ENCODE results near the gene PLEKHN1.

DNA sequence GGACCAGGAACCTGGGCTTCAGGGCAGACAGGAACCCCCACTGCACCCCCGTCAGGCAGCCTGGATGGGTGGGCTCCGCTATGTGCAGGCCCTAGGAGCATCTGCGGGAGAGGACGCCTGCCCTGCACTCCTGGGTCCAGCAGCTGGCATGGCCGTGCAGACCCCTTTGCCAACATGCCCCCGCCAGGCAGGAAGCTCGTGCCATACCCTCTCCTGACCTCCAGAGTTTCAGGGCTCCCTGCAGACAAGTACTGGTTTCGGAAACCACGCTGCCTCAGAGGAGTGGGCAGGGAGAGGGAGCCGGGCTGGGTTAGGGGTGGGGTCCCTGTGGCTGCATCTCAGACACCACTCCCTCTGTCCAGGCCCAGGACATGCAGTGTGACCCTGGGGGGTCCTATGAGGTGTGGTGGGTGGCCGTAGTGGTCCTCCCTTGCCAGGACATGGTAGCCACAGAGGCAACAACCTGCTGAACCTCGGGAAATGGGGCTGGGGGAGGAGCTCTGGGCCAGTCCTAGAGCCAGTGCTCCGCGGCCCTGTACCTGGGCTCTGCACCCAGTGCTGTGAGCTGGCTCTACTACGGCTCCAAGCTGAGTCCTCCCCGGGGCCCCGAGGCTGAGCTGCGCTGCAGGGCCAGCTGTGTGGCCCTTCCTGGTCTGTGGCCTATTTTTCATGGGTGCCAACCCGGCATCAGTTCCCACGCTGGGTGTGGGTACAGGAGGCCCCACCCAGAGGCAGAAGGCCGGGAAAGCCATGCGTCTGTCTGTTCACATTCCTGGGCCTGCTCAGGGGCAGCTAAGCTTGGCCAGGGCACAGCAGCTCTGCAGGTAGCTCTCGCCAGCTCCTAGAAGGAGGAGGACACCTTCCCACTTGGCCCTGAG, 1.4 kb downstream of the PLEKHN1 start:
- TF ChIP-seq, protein P1, sequence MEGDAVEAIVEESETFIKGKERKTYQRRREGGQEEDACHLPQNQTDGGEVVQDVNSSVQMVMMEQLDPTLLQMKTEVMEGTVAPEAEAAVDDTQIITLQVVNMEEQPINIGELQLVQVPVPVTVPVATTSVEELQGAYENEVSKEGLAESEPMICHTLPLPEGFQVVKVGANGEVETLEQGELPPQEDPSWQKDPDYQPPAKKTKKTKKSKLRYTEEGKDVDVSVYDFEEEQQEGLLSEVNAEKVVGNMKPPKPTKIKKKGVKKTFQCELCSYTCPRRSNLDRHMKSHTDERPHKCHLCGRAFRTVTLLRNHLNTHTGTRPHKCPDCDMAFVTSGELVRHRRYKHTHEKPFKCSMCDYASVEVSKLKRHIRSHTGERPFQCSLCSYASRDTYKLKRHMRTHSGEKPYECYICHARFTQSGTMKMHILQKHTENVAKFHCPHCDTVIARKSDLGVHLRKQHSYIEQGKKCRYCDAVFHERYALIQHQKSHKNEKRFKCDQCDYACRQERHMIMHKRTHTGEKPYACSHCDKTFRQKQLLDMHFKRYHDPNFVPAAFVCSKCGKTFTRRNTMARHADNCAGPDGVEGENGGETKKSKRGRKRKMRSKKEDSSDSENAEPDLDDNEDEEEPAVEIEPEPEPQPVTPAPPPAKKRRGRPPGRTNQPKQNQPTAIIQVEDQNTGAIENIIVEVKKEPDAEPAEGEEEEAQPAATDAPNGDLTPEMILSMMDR (conservative IDR thresholded peaks at IDR 0.05; ENCODE audit: low read depth, low read length): no peak
- TF ChIP-seq POLR2A (IDR thresholded peaks at IDR 0.05; ENCODE audit: low read depth, low read length) (no peak), CEBPB (IDR thresholded peaks at IDR 0.05; ENCODE audit: low read depth, low read length) (no peak), RCOR1 (IDR thresholded peaks at IDR 0.05; ENCODE audit: insufficient replicate concordance, low read length) (no peak), SMC3 (IDR thresholded peaks at IDR 0.05; ENCODE audit: low read depth, low read length) (no peak), MAFK (IDR thresholded peaks at IDR 0.05; ENCODE audit: low read depth, low read length) (no peak)
- TF ChIP-seq, protein P2, sequence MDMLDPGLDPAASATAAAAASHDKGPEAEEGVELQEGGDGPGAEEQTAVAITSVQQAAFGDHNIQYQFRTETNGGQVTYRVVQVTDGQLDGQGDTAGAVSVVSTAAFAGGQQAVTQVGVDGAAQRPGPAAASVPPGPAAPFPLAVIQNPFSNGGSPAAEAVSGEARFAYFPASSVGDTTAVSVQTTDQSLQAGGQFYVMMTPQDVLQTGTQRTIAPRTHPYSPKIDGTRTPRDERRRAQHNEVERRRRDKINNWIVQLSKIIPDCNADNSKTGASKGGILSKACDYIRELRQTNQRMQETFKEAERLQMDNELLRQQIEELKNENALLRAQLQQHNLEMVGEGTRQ (IDR thresholded peaks at IDR 0.05; ENCODE audit: low read depth, low read length): no peak
